Renal pelvis (tissue), 4 donors: ENCODE results near the gene NXPH2. TPM values are rescaled to one million over a fixed set of nuclear protein-coding genes. Genes with fewer than 3 reads are reported as not detected.

Source experiments
- DNase-seq: peaks from one replicate; pipeline ENCODE4 v3.0.0-alpha.2; 2013
- polyA plus RNA-seq, 3 donors: library from polyadenylated mRNA; unstranded; fragments of 120-200 nt; gene quantifications; one replicate each; pipeline ENCODE4 v1.2.1, GENCODE V29; 2013; ENCODE audit not compliant: insufficient read length in 3 of 3

Gene NXPH2
- polyA plus RNA-seq, 3 donors = 4.7 to 4.8 (median 4.7) TPM

DNA sequence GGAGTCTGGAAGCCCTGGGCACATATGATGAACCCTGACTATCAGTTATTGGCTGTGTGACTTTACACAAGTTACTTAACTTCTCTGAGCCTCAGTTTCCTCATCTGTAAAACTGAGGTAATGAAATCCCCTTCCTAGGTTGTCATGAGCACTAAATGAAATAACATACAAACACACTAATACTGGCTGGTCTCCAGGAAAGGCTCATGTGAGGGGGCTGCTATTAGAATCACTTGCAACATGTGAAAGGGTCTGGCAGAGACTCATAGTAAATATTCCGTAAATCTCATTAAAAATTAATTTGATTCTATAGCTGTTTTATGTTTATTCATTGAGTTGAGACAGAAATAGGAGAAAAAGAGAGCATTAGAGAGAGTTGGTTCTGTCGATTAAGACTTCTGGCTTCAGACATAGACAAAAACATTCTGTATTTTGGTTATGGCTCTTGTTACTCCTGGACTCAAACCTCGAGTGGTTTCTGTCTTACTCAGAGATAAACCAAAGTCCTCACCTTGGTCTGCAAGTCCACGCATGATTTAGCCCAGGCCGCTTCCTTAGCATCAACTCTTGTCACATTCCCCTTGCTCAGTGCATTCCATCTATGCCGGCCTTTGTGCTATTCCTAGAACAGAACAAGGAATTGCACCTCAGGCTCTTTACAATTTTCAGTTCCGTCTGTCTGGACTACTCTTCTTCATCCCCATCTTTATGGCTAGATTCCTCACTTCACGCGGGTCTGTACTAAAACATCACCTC is 139.1 kb downstream of the NXPH2 start:
- DNase-seq = no peak

DNA sequence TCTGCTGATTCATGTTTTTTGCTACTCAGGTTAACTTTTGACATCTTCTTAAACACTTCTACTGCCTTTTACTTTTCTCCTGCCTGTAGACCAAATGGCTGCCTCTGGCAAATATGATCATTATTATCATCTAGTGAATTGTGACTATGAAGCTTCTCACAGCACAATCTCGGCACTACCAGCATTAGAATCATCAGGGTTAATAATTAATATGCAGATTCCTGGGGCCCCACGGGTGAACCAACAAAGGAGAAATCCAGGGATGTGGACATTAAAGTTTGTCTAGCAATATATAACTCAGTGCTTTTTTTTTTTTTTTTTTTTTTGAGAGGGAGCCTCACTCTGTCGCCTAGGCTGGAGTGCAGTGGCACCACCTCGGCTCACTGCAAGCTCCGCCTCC is 142.5 kb downstream of the NXPH2 start:
- no peak for DNase-seq

DNA sequence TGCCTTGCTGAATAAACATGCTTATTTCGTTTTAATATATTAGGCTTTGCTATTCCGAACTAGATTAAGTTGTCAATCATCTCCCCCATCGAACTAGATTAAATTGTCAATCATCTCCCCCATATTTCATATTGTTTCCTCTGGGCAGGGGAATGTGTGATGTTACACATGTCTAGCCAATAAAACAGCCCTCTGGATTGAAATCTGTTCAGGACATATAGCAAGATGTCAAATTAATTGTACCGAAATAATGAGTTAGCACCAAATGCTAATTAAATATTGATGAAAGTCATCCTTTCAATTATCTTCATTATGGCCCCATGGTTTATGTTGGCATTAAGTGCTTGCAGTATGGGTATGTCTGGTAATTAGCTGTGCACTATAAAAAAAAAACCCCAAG is 143.1 kb downstream of the NXPH2 start:
- no peak for DNase-seq

DNA sequence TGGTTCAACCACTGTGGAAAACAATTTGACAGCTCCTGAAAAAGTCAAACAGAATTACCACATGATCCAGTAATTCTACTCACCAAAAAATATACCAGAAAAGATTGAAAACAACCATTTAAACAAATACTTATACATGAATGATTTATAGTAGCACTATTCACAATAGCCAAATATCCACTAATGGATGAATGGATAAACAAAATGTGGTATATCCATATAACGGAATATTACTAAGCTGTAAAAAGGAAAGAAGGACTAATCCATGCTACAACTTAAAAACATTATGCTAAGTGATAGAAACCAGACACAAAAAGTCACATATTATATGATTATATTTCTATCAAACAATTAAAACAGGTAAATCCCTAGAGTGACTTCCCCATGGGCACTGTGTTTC is 147.1 kb downstream of the NXPH2 start:
- no peak for DNase-seq

DNA sequence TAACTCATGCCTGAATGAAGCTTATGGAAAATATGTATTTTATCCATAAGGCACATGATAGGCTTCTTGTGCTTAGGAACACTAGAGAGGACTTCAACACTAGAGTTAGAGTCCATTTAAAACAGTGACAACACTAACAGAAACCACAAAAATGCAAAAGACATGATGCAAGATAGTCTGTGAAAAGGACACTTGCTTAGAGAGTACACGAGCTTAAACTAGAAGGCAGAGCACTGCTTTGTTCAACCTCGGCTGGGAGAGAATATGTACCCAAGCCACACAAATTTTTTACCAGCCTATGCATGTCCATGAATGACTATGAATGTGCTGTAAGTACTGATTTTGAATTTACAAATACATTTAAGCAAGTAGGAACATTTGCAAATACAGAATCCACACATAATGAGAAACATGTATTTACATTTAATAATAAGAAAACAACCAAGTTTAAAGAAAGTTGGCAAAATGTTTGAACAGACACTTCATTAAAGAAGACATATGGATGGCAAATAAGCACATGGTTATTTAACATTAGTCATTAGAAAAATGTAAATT is 148.0 kb downstream of the NXPH2 start:
- no peak for DNase-seq

DNA sequence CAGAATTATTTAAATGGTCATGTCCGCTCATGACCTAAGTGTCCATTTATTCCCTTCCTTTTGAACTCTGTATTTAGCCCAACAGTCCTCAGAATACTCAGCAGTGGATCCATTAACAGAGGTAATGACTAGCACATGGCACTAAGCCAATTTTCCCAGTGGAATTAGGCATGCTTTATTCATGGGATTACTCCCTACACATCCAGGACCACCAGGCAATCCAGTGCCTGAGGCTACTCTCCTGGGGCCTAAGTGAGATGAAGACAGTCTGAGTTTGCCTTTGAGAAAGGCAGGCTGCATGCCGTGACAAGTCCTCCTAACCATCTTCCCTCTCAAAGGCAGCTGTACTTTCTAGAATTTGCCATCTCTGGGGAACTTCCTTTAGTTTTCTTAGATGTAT is 150.0 kb downstream of the NXPH2 start:
- DNase-seq = no peak

DNA sequence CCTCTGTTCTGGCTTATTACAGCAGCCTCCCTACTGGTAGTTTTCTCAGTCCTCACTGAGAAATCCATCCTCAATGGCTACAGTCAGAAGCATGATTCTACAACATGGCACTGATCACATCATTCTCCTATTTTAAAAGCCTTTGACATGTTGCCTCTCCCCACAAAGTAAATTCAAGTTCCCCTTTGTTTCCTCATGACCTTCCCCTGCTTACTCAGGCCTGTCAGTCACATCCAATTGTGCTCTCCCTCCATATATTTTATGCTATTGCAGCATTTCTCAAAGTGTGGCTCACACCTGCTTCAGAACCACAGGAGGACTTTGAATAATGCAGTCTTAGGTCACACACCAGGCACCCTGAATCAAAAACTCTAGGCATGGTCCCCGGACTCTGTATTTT is 154.0 kb downstream of the NXPH2 start:
- DNase-seq = no peak

DNA sequence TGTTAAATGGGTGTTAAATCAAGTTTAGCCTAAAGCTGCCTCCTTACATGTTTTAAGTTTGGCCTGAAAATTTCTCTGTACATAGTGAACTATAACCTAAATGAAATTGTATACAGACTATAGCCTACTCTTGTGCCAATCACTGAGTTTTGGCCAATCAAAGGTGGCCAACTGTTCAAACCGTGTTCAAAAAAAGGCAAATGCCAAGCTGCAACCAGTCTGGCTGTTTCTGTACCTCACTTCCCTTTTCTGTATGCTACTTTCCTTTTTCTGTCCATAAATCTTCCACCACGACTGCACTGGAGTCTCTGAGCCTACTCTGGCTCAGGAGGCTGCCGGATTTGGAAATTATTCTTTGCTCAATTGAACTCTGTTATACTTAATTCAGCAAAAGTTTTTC is 157.6 kb downstream of the NXPH2 start:
- no peak for DNase-seq

DNA sequence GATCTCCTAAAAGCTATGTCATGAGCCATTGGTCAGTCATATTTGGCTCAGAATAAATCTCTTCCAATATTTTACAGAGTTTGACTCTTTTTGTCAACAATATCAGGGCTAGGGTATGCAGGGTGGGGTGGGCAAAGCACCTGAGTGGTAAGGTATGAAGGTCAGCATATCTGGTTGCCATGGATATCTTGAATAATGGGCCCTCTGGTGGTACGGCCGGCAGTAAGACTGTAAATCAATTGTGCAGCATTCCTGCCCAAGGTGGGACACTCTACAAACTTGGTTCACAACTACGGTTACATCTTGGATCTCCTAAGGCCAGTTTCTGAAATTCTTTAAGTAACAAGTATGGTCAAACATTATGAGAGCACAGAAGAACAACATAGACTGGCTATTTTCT is 159.1 kb downstream of the NXPH2 start:
- DNase-seq = no peak

DNA sequence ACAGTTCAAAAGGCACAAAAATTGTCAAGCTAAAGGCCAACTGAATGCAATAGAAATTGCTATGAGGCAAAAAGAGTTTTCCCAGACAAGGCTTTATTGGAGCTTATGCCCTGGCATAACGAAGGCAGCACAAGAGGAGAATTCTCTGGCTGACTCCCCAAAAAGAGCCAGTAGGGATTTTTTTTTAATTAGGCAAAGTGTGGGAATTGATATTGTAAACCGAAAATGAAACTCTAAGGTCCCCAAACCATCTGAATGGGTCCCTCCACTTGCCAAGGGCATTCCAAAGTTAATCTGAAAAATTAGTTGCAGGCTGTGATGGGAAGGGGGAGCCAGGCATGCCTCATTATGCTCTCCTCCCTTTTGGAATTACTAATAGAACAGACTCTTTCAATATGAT is 159.8 kb downstream of the NXPH2 start:
- no peak for DNase-seq
